ENCODE data around the gene KIF17.
A peak's percentile ranks its signal among the peaks of the same experiment; 100 is the strongest.

The KIF17 gene

DNA sequence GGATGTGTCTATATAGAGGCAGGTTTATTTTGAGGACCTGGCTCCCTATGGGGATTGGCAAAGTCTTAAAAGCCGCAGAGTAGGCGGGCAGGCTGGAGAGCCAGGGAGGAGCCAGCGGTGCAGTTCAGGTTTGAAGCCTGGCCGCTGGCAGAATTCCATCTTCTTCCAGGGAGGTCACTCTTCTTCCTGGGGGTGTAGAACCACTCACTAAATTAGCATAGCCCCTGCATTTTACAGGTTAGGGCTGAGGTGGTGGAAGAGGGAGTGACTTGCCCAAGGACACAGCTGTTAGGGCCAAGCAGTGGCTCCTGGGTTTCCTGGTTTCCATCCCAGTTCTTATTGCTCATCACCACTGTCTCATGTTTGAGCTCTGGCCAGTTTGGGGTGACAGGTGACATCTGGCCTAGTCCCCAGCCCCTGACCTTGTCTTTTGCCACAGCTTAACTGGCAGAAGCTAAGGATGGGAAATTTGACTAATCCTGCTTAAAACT, 83.2 kb downstream of the KIF17 start:
- TF ChIP-seq ZFX (IDR thresholded peaks at IDR 0.05) = no peak
- TF ChIP-seq, protein P1, sequence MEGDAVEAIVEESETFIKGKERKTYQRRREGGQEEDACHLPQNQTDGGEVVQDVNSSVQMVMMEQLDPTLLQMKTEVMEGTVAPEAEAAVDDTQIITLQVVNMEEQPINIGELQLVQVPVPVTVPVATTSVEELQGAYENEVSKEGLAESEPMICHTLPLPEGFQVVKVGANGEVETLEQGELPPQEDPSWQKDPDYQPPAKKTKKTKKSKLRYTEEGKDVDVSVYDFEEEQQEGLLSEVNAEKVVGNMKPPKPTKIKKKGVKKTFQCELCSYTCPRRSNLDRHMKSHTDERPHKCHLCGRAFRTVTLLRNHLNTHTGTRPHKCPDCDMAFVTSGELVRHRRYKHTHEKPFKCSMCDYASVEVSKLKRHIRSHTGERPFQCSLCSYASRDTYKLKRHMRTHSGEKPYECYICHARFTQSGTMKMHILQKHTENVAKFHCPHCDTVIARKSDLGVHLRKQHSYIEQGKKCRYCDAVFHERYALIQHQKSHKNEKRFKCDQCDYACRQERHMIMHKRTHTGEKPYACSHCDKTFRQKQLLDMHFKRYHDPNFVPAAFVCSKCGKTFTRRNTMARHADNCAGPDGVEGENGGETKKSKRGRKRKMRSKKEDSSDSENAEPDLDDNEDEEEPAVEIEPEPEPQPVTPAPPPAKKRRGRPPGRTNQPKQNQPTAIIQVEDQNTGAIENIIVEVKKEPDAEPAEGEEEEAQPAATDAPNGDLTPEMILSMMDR (conservative IDR thresholded peaks at IDR 0.05) = no peak
- H3K27ac ChIP-seq = no peak overlapping the region

- peak overlapping the region; percentile 65; the same call in 1 of the 2 replicates for H3K27ac ChIP-seq
- TF ChIP-seq, protein P1 (conservative IDR thresholded peaks at IDR 0.05) = no peak
- TF ChIP-seq ZFX (IDR thresholded peaks at IDR 0.05) = no peak
Measured at GRCh38 chr1:20634065-20634593, 83.7 kb downstream of the KIF17 start.

DNA sequence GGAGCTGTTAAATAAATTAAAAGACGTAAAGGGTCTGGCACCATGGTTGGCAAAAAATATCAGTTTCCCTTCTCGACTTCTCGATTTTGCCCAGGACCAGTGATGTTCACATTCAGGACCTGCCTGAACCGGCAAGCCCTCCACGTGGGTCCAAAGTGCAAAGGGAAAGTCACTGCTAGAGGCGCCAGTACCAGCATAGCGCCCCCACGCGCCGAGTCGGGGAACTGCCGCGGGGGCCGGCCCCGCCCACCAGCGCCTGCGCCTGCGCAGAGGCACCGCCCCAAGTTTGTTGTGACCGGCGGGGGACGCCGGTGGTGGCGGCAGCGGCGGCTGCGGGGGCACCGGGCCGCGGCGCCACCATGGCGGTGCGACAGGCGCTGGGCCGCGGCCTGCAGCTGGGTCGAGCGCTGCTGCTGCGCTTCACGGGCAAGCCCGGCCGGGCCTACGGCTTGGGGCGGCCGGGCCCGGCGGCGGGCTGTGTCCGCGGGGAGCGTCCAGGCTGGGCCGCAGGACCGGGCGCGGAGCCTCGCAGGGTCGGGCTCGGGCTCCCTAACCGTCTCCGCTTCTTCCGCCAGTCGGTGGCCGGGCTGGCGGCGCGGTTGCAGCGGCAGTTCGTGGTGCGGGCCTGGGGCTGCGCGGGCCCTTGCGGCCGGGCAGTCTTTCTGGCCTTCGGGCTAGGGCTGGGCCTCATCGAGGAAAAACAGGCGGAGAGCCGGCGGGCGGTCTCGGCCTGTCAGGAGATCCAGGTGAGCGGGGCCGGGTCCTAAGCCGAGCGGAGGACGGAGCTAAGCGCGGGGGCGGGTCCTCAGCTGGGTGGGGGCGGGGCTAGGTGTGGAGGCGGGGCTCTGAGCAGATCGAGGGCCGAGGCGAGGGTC, 84.4 kb downstream of the KIF17 start, which contains the start of gene PINK1:
Gene PINK1, plus strand, starts transcription at position 269 of the 875 bp plus-strand sequence. Its CDS starts 91 bp downstream, at position 360.
- peak; percentile 74 for TF ChIP-seq ZFX (IDR thresholded peaks at IDR 0.05)
- TF ChIP-seq, protein P1 (conservative IDR thresholded peaks at IDR 0.05) = peak; percentile 96
- peak within 1 kb of the TSS; percentile 65 for H3K27ac ChIP-seq

GRCh38 chr1:20632386-20632785, 85.4 kb downstream of the KIF17 start:
- no peak for TF ChIP-seq ZFX (IDR thresholded peaks at IDR 0.05)
- TF ChIP-seq, protein P1 (conservative IDR thresholded peaks at IDR 0.05) = no peak
- no peak overlapping the region for H3K27ac ChIP-seq

DNA sequence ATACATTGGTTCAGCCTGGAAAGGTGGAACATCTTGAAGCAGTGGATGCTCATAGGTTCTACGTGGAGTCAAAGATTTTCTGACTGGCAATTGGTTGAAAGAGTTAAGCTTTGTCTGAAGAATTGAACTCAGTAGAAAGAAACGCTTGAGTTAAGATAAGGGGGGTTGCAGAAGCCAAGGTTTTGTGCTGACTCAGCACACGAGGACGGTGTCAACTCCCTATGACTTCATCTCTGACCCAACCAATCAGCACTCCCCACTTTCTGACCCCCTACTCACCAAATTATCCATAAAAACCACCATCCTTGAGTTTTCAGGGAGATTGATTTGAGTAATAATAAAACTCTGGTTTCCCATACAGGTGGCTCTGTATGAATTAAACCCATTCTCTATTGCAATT, 87.1 kb downstream of the KIF17 start:
- no peak overlapping the region for H3K27ac ChIP-seq
- TF ChIP-seq ZFX (IDR thresholded peaks at IDR 0.05) = no peak
- TF ChIP-seq, protein P1 (conservative IDR thresholded peaks at IDR 0.05) = no peak

DNA sequence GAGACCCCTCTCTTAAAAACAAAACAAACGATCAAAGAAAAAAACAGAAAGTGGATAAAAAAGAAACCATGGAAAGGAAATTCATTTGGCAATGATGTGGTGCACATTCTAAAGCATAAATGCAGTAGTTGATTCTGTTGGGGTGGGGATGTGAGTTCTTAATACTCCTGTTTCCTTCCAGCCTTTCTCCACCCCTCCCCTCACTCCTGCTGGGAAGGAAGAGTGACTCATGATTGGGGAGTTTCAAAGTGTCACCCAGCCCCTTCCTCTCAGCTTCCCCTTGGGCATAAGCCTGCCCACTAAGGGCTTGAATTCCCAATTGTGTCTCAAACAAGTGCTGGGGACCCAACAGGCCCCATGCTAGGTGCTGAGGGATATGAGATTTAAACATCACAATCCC, 91.3 kb downstream of the KIF17 start:
- H3K27ac ChIP-seq = no peak overlapping the region

More for the DNA sequence above, 91.3 kb downstream of the KIF17 start:
- TF ChIP-seq, protein P1 (conservative IDR thresholded peaks at IDR 0.05) = no peak
- TF ChIP-seq ZFX (IDR thresholded peaks at IDR 0.05) = no peak
